NCI-H128 (cell line): ENCODE results near the gene ZFAND2B.
A peak's percentile ranks its signal among the peaks of the same experiment; 100 is the strongest.
"Not testable (repeated sequence)": the region's sequence is repeated elsewhere in the genome, so short reads cannot be mapped to it uniquely, and the experiment has no call there.

Experiments
- DNase-seq: peaks from one replicate; lab custom pipeline; 2025; ENCODE audit not compliant: unreplicated experiment; lab: John Stamatoyannopoulos, UW

ZFAND2B gene

GRCh38 chr2:219250049-219250781 is 43.6 kb downstream of the ZFAND2B start:
- DNase-seq, result no peak

- no peak for DNase-seq
Measured at GRCh38 chr2:219251656-219252055, 45.1 kb downstream of the ZFAND2B start.

DNA sequence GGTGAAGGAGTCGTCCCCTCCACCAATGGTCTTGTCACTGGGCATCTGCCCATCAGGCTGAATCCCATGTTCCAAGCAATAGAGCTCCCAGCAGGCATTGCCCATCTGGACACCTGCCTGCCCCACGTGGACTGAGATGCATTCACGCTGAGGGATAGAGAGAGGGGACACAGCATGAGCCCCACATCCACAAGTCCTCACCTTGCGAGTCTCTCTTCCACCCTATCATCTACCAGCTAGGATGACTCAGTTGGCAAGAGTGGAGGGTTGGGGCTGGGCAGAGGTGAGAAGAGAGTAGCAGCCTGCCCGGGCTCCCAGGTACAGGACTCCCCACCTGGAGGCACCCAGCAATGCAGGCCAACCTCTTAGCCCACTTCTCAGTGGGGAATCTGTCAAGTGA is 45.5 kb downstream of the ZFAND2B start:
- no peak for DNase-seq

DNA sequence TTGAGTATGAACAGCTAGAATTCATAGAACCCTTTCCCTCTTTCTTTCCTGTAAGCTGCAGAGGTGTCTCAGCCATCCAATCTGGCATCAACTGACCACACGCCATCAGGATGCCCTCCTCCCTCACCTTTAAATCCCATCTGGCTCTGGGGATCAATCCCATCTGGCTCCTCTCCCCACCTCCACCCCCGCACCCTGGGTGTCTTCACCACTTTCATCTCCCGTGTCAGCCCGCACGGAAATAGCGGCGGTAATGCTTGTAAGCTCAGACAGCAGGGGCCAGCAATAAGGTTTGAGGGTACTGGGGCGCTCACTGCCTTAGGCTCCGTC is 46.0 kb downstream of the ZFAND2B start:
- no peak for DNase-seq

DNA sequence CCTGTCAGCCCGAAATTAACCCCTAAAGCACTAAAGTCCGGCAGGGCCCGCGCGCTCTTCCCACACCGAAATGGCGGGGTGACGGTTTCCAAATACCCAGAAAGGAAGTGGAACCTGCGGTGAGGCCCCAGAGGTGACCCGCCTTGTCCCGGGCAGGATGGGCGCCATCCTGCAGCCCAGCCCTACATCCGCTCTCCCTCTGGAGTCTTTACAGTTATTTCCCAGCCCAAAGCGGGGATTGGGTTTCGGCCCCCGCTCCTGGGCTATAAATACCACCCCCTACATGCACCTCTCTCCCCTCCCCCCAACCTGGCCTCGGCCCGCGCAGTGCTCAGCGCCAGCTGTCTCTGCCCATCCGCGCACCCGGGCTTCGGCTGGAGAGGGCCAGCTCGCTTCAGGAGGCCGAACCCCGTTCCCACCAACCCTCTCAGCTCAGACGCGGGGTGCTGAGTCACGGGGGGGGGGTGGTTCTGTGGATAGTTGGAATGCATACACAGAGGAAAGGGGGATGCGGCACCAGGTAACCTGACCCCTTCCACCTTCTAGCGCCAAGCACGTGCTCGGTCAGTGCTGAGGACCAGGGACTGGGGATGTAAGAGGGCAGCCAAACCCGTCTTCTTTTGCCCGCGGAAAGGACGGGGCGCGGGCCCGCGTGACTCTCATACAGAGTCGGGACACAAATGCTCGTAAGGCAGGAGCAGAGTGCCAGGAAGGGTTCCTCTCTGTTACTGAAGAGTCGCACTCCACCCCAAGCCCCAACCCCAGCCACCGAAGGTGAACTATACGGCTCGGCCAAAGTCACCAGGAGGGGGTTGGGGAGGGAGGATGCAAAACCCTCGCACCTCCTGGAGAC is 46.5 kb downstream of the ZFAND2B start, which contains the start of gene TUBA4B:
TUBA4B (plus strand) TSS at position 344 of the 853 bp plus-strand sequence; CDS start at position 509, 165 bp downstream.
- DNase-seq, result no peak

- peak; percentile 59 for DNase-seq
Measured at GRCh38 chr2:219253753-219254589, 47.4 kb downstream of the ZFAND2B start, which contains the start of gene TUBA4A. Gene TUBA4A, minus strand, starts transcription at chr2:219253918. Its CDS starts 60 bp downstream, at chr2:219253858.

DNA sequence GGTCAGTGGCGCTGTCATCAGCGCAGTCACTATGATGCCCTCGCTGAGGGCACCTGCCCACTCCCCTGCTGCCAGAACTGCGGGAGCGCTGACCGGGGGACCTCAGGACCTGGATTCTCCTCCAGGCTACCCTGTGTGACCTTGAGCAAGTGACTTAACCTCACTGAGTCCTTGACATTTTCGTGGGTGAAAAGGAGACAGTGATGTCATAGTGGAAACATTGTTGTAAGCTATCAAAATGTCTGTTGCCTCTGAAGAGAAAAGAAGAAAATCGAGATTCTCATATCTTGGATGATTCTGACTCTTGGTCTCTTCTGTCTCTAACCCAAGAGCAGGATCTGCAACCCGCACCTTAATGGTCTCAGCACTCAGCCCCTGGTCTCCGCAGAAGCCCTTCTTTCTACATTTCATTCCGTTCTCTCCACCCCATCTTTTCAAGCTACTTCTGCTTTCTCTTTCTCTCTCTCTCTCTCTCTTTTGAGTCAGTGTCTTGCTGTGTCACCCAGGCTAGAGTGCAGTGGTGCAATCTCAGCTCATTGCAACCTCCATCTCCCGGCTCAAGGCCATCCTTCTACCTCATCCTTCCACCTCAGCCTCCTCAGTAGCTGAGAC is 48.1 kb downstream of the ZFAND2B start:
- no peak for DNase-seq

- not testable (repeated sequence) for DNase-seq
Measured at GRCh38 chr2:219258942-219259341, 52.4 kb downstream of the ZFAND2B start.
